GM23338 (cell line): ENCODE data around the gene MME. TPM values are rescaled to one million over a fixed set of nuclear protein-coding genes. Genes with fewer than 3 reads are reported as not detected.

ENCODE experiments used
- ATAC-seq: fragments of 200-7000 bp; cut with Tn5 transposase; 3 replicates; pipeline ENCODE4 v1.9.1; 2020
- DNase-seq: peaks from one replicate; pipeline ENCODE4 v3.0.0-alpha.2; 2015; ENCODE audit warnings: low spot score
- H2AFZ ChIP-seq: fragments of 200-600 bp; sonication (generic); 2 replicates; pipeline ENCODE4 v1.8.0; 2016; ENCODE audit warnings: antibody characterized with exemption, mild to moderate bottlenecking, moderate library complexity
- H3F3A ChIP-seq: fragments of 200-600 bp; sonication (generic); replicated peaks from 2 replicates; pipeline ENCODE4 v1.8.0; 2017; ENCODE audit warnings: antibody characterized with exemption, mixed run types, low read depth
- H3K27ac ChIP-seq: fragments of 200-600 bp; sonication (generic); 2 replicates; pipeline ENCODE4 v1.6.1; 2016; ENCODE audit warnings: low read depth
- H3K27me3 ChIP-seq: fragments of 200-600 bp; sonication (generic); 2 replicates; pipeline ENCODE4 v1.8.0; 2016; ENCODE audit warnings: mild to moderate bottlenecking, mixed run types, moderate library complexity; ENCODE audit not compliant: insufficient read depth
- H3K36me3 ChIP-seq: fragments of 200-600 bp; sonication (generic); 2 replicates; pipeline ENCODE4 v1.8.0; 2016; ENCODE audit warnings: mild to moderate bottlenecking; ENCODE audit not compliant: insufficient read depth
- H3K4me1 ChIP-seq: fragments of 200-600 bp; sonication (generic); 2 replicates; pipeline ENCODE4 v1.8.0; 2016; ENCODE audit warnings: mild to moderate bottlenecking, moderate library complexity; ENCODE audit not compliant: insufficient read depth
- H3K4me2 ChIP-seq: fragments of 200-600 bp; sonication (generic); 2 replicates; pipeline ENCODE4 v1.7.1; 2017; ENCODE audit warnings: mixed run types
- H3K4me3 ChIP-seq: fragments of 200-600 bp; sonication (generic); 2 replicates; pipeline ENCODE4 v1.6.1; 2016; ENCODE audit warnings: mixed run types
- H3K79me2 ChIP-seq: fragments of 200-600 bp; sonication (generic); replicated peaks from 2 replicates; pipeline ENCODE4 v1.8.0; 2017; ENCODE audit warnings: mild to moderate bottlenecking; ENCODE audit not compliant: insufficient read depth
- H3K9me2 ChIP-seq: fragments of 200-600 bp; sonication (generic); 2 replicates; pipeline ENCODE4 v1.8.0; 2017; ENCODE audit not compliant: insufficient read depth
- H4K20me1 ChIP-seq: fragments of 200-600 bp; sonication (generic); replicated peaks from 2 replicates; pipeline ENCODE4 v1.8.0; 2017; ENCODE audit warnings: mild to moderate bottlenecking; ENCODE audit not compliant: insufficient read depth
- H3K27ac Mint-ChIP-seq: 2 replicates; pipeline ENCODE4 v1.8.0; 2020; ENCODE audit warnings: inconsistent platforms, mild to moderate bottlenecking, moderate library complexity, mixed read lengths
- H3K27me3 Mint-ChIP-seq: 3 replicates; pipeline ENCODE4 v1.8.0; 2022; ENCODE audit warnings: low read depth, mild to moderate bottlenecking, moderate library complexity, mixed read lengths, inconsistent platforms; ENCODE audit not compliant: insufficient read depth, poor library complexity
- H3K36me3 Mint-ChIP-seq: 3 replicates; pipeline ENCODE4 v1.8.0; 2021; ENCODE audit warnings: low read depth, mild to moderate bottlenecking, inconsistent platforms, moderate library complexity, mixed read lengths
- H3K4me1 Mint-ChIP-seq: 3 replicates; pipeline ENCODE4 v1.8.0; 2020; ENCODE audit warnings: mild to moderate bottlenecking, inconsistent platforms, mixed read lengths
- H3K4me3 Mint-ChIP-seq: 3 replicates; pipeline ENCODE4 v1.8.0; 2021; ENCODE audit warnings: moderate library complexity, mild to moderate bottlenecking, inconsistent platforms, mixed read lengths
- H3K9me3 Mint-ChIP-seq: 3 replicates; pipeline ENCODE4 v1.8.0; 2020; ENCODE audit warnings: moderate library complexity, mild to moderate bottlenecking, inconsistent platforms, mixed read lengths
- CREB1 ChIP-seq: fragments of 250-450 bp; sonication (Bioruptor Pico); IDR thresholded peaks from 2 replicates; pipeline ENCODE4 v1.5.0; 2020; ENCODE audit warnings: low read depth, mild to moderate bottlenecking, moderate library complexity
- CTCF ChIP-seq, 2 experiments: fragments of 200-600 bp in 1 of 2; sonication (generic) in 1 of 2; conservative IDR thresholded peaks; 2 replicates each; pipeline versions ENCODE4 v1.5.1 to v1.6.1; 2016 to 2017; ENCODE audit warnings: antibody characterized with exemption in 2 of 2, low read depth in 2 of 2, mild to moderate bottlenecking in 2 of 2, moderate library complexity in 1 of 2
- ETS1 ChIP-seq: IDR thresholded peaks from 2 replicates; pipeline ENCODE4 v1.6.1; 2016; ENCODE audit warnings: antibody characterized with exemption
- EZH2 ChIP-seq: fragments of 200-600 bp; sonication (generic); IDR thresholded peaks from one replicate; pipeline ENCODE4 v1.8.0; 2017; ENCODE audit warnings: antibody characterized with exemption, mild to moderate bottlenecking, low read depth; ENCODE audit not compliant: unreplicated experiment
- EZH2phosphoT487 ChIP-seq: fragments of 200-600 bp; sonication (generic); IDR thresholded peaks from one replicate; pipeline ENCODE4 v1.8.1; 2018; ENCODE audit warnings: antibody characterized with exemption; ENCODE audit not compliant: unreplicated experiment
- JUNB ChIP-seq: IDR thresholded peaks from one replicate; pipeline ENCODE4 v1.6.1; 2016; ENCODE audit warnings: antibody characterized with exemption; ENCODE audit not compliant: unreplicated experiment
- NANOG ChIP-seq: IDR thresholded peaks from 2 replicates; pipeline ENCODE4 v1.6.1; 2016; ENCODE audit warnings: antibody characterized with exemption, borderline replicate concordance
- POLR2AphosphoS5 ChIP-seq: IDR thresholded peaks from 2 replicates; pipeline ENCODE4 v1.6.1; 2016; ENCODE audit warnings: antibody characterized with exemption, low read depth
- STAT1 ChIP-seq: IDR thresholded peaks from one replicate; pipeline ENCODE4 v1.6.1; 2016; ENCODE audit warnings: antibody characterized with exemption; ENCODE audit not compliant: unreplicated experiment
- ZNF114 ChIP-seq: fragments of 250-450 bp; sonication (Bioruptor Pico); IDR thresholded peaks from 2 replicates; pipeline ENCODE4 v1.5.0; 2020; ENCODE audit warnings: mild to moderate bottlenecking, moderate library complexity
- ZNF331 ChIP-seq: fragments of 250-450 bp; sonication (Bioruptor Pico); IDR thresholded peaks from 2 replicates; pipeline ENCODE4 v1.5.0; 2020; ENCODE audit warnings: low read depth, mild to moderate bottlenecking, moderate library complexity
- polyA plus RNA-seq: library from polyadenylated mRNA; unstranded; fragments of >200 nt; fragmentation: Nextera tagmentation; extraction: Ambion mirVana; gene quantifications from 2 replicates; pipeline ENCODE4 v1.2.1, GENCODE V29; 2016
- total RNA-seq: library from RNA; depleted of rRNA; stranded (reverse); fragments of >200 nt; shearing (Covaris generic); gene quantifications from 2 replicates; pipeline ENCODE4 v1.2.3, GENCODE V29; 2014
- TF ChIP-seq, protein P1 (sequence below): IDR thresholded peaks from one replicate; pipeline ENCODE4 v1.6.1; 2018; ENCODE audit warnings: antibody characterized with exemption; ENCODE audit not compliant: unreplicated experiment
- TF ChIP-seq, protein P2 (sequence below): fragments of 250-450 bp; sonication (Bioruptor Pico); IDR thresholded peaks from 2 replicates; pipeline ENCODE4 v1.5.0; 2020; ENCODE audit warnings: mild to moderate bottlenecking, moderate library complexity

MME gene
- total and polyA plus RNA-seq, 2 experiments from 2014 or later: 15.2 to 76.7 TPM

- peaks cover 2% of the 10 kb centered on the region for H3K27me3 Mint-ChIP-seq
- Histone ChIP-seq H3K9me2 (peaks cover 5% of the 10 kb centered on the region; the same call in 1 of the 2 replicates), H3K27ac (no peak overlapping the region), H3K79me2 (no peaks in the 10 kb centered on the region), H3K4me2 (no peak overlapping the region), H3F3A (no peaks in the 10 kb centered on the region), H3K36me3 (no peaks in the 10 kb centered on the region), H2AFZ (no peak overlapping the region), H3K27me3 (no peaks in the 10 kb centered on the region), H3K4me1 (peaks cover 15% of the 10 kb centered on the region), H3K4me3 (no peak overlapping the region), H4K20me1 (no peaks in the 10 kb centered on the region)
- DNase-seq (no peak), ATAC-seq (no peak)
- no peak overlapping the region for H3K27ac Mint-ChIP-seq
- no peak overlapping the region for H3K4me3 Mint-ChIP-seq
- H3K9me3 Mint-ChIP-seq: no peaks in the 10 kb centered on the region
- peaks cover 9% of the 10 kb centered on the region; the same call in 2 of the 3 replicates for H3K4me1 Mint-ChIP-seq
- H3K36me3 Mint-ChIP-seq: peaks cover 10% of the 10 kb centered on the region
- TF ChIP-seq NANOG: no peak
- no peak for TF ChIP-seq ZNF114 (CRISPR knock-in tag)
- no peak for TF ChIP-seq POLR2AphosphoS5
- no peak for TF ChIP-seq JUNB
- no peak for TF ChIP-seq EZH2phosphoT487
- no peak for TF ChIP-seq EZH2
- TF ChIP-seq ETS1: no peak
- TF ChIP-seq, protein P1, sequence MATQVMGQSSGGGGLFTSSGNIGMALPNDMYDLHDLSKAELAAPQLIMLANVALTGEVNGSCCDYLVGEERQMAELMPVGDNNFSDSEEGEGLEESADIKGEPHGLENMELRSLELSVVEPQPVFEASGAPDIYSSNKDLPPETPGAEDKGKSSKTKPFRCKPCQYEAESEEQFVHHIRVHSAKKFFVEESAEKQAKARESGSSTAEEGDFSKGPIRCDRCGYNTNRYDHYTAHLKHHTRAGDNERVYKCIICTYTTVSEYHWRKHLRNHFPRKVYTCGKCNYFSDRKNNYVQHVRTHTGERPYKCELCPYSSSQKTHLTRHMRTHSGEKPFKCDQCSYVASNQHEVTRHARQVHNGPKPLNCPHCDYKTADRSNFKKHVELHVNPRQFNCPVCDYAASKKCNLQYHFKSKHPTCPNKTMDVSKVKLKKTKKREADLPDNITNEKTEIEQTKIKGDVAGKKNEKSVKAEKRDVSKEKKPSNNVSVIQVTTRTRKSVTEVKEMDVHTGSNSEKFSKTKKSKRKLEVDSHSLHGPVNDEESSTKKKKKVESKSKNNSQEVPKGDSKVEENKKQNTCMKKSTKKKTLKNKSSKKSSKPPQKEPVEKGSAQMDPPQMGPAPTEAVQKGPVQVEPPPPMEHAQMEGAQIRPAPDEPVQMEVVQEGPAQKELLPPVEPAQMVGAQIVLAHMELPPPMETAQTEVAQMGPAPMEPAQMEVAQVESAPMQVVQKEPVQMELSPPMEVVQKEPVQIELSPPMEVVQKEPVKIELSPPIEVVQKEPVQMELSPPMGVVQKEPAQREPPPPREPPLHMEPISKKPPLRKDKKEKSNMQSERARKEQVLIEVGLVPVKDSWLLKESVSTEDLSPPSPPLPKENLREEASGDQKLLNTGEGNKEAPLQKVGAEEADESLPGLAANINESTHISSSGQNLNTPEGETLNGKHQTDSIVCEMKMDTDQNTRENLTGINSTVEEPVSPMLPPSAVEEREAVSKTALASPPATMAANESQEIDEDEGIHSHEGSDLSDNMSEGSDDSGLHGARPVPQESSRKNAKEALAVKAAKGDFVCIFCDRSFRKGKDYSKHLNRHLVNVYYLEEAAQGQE: no peak
- TF ChIP-seq CTCF (conservative IDR thresholded peaks at IDR 0.05; ENCODE audit: low read depth in 2 of 2): no peak
- no peak for TF ChIP-seq ZNF331 (CRISPR knock-in tag)
- TF ChIP-seq, protein P2, sequence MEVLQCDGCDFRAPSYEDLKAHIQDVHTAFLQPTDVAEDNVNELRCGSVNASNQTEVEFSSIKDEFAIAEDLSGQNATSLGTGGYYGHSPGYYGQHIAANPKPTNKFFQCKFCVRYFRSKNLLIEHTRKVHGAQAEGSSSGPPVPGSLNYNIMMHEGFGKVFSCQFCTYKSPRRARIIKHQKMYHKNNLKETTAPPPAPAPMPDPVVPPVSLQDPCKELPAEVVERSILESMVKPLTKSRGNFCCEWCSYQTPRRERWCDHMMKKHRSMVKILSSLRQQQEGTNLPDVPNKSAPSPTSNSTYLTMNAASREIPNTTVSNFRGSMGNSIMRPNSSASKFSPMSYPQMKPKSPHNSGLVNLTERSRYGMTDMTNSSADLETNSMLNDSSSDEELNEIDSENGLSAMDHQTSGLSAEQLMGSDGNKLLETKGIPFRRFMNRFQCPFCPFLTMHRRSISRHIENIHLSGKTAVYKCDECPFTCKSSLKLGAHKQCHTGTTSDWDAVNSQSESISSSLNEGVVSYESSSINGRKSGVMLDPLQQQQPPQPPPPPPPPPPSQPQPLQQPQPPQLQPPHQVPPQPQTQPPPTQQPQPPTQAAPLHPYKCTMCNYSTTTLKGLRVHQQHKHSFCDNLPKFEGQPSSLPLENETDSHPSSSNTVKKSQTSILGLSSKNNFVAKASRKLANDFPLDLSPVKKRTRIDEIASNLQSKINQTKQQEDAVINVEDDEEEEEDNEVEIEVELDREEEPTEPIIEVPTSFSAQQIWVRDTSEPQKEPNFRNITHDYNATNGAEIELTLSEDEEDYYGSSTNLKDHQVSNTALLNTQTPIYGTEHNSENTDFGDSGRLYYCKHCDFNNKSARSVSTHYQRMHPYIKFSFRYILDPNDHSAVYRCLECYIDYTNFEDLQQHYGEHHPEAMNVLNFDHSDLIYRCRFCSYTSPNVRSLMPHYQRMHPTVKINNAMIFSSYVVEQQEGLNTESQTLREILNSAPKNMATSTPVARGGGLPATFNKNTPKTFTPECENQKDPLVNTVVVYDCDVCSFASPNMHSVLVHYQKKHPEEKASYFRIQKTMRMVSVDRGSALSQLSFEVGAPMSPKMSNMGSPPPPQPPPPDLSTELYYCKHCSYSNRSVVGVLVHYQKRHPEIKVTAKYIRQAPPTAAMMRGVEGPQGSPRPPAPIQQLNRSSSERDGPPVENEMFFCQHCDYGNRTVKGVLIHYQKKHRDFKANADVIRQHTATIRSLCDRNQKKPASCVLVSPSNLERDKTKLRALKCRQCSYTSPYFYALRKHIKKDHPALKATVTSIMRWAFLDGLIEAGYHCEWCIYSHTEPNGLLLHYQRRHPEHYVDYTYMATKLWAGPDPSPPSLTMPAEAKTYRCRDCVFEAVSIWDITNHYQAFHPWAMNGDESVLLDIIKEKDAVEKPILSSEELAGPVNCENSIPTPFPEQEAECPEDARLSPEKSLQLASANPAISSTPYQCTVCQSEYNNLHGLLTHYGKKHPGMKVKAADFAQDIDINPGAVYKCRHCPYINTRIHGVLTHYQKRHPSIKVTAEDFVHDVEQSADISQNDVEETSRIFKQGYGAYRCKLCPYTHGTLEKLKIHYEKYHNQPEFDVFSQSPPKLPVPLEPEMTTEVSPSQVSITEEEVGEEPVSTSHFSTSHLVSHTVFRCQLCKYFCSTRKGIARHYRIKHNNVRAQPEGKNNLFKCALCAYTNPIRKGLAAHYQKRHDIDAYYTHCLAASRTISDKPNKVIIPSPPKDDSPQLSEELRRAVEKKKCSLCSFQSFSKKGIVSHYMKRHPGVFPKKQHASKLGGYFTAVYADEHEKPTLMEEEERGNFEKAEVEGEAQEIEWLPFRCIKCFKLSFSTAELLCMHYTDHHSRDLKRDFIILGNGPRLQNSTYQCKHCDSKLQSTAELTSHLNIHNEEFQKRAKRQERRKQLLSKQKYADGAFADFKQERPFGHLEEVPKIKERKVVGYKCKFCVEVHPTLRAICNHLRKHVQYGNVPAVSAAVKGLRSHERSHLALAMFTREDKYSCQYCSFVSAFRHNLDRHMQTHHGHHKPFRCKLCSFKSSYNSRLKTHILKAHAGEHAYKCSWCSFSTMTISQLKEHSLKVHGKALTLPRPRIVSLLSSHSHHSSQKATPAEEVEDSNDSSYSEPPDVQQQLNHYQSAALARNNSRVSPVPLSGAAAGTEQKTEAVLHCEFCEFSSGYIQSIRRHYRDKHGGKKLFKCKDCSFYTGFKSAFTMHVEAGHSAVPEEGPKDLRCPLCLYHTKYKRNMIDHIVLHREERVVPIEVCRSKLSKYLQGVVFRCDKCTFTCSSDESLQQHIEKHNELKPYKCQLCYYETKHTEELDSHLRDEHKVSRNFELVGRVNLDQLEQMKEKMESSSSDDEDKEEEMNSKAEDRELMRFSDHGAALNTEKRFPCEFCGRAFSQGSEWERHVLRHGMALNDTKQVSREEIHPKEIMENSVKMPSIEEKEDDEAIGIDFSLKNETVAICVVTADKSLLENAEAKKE (CRISPR knock-in tag): no peak
- TF ChIP-seq STAT1: no peak
- TF ChIP-seq CREB1 (CRISPR knock-in tag): no peak
Observed at GRCh38 chr3:155173771-155174170, 93.7 kb downstream of the MME start.
